ENCODE results near the gene MYLK2.

- TF ChIP-seq, protein P1, sequence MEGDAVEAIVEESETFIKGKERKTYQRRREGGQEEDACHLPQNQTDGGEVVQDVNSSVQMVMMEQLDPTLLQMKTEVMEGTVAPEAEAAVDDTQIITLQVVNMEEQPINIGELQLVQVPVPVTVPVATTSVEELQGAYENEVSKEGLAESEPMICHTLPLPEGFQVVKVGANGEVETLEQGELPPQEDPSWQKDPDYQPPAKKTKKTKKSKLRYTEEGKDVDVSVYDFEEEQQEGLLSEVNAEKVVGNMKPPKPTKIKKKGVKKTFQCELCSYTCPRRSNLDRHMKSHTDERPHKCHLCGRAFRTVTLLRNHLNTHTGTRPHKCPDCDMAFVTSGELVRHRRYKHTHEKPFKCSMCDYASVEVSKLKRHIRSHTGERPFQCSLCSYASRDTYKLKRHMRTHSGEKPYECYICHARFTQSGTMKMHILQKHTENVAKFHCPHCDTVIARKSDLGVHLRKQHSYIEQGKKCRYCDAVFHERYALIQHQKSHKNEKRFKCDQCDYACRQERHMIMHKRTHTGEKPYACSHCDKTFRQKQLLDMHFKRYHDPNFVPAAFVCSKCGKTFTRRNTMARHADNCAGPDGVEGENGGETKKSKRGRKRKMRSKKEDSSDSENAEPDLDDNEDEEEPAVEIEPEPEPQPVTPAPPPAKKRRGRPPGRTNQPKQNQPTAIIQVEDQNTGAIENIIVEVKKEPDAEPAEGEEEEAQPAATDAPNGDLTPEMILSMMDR (conservative IDR thresholded peaks at IDR 0.05) = no peak
- TF ChIP-seq ZFX (IDR thresholded peaks at IDR 0.05) = no peak
Measured at GRCh38 chr20:31844737-31845299, 25.7 kb downstream of the MYLK2 start.
